NCI-H146 treated with DMSO at 0.1 percent for 48 hours (cell line): ENCODE data around the gene TBC1D22B.
A peak's percentile ranks its signal among the peaks of the same experiment; 100 is the strongest.

ENCODE experiments used
- DNase-seq: peaks from one replicate; lab custom pipeline; 2025; ENCODE audit not compliant: unreplicated experiment; lab: John Stamatoyannopoulos, UW

The TBC1D22B gene

DNA sequence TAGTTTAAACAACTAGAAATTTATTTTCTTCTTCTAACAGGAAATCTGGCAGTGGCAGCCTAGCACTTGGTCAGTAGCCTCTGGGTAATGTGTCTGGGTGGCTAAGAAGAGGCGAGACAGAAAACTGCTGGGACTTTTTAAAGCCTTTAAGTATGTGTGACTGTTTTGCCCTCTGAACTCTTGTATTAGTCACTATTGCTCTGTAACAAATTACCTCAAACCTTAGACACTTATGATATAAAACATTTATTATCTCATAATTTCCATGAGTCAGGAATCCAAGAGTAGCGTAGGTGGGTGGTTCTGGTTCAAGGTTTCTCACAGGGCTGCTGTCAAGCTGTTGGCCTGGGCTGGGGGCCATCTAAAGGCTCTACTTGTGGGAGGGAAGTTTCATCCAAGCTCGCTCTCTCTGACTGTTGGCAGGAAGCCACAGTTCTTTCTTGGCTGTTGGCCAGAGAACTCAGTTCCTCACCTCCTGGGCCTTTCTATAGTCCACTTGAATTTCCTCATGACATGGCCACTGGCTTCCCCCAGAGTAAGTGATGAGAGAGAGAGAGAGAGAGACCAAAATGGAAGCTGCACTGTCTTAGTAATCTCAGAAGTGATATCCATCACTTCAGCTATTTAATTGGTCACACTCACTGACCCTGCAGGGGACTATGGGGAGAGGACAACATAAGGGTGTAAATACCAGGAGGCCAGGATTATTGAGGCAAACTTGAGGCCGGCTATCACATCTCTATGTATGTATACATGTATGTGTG lies 17.4 kb upstream of the TBC1D22B start:
- DNase-seq, result no peak

DNA sequence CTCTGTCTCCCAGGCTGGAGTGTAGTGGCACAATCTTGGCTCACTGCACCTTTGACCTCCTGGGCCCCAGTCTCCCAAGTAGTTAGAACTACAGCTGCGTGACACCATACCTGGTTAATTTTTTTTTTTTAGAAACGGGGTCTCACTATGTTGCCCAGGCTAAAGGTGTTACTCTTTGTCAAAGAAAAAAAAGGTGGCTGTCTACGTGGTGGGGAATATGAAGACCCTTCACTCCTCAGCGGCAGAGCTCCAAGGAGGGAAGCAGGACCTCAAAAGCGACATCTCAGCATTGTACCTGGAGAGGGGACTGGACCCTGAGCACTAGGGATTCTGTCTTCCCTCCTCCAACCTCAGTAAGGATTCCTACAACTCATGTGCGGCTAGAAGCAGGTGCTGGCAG lies 16.4 kb upstream of the TBC1D22B start:
- DNase-seq, result no peak

- DNase-seq, result no peak
These were observed 15.7 kb upstream of the TBC1D22B start for GRCh38 chr6:37241775-37242428.

- no peak for DNase-seq
These were observed 15.0 kb upstream of the TBC1D22B start for GRCh38 chr6:37242429-37243052.

DNA sequence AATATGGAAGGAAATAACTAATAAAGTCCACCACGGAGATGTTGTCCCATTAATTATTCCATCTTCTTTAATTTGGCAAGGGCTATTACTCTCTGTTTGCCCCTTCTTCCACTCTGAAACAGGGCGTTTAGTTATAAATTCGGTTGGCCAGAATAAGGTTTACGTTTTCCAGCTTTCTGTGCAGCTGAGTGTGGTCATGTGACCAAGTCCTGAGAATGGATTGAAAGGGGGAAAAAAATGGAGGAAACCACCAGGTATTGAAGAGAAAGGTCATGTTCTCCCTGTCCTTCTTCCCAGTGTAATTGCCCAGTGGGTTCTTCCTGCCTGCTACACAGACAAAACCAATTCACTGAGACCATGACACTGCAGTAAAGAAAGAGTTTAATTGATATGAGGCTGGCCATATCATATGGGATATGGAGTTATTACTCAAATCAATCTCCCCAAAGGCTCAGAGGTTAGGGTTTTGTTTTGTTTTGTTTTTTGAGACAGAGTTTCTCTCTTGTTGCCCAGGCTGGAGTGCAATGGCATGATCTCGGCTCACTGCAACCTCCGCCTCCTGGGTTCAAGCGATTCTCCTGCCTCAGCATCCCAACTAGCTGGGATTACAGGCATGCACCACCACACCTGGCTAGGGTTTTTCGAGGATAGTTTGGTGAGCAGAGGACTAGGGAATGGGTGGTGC lies 14.3 kb upstream of the TBC1D22B start:
- no peak for DNase-seq

GRCh38 chr6:37243816-37244370 lies 13.7 kb upstream of the TBC1D22B start:
- no peak for DNase-seq

DNA sequence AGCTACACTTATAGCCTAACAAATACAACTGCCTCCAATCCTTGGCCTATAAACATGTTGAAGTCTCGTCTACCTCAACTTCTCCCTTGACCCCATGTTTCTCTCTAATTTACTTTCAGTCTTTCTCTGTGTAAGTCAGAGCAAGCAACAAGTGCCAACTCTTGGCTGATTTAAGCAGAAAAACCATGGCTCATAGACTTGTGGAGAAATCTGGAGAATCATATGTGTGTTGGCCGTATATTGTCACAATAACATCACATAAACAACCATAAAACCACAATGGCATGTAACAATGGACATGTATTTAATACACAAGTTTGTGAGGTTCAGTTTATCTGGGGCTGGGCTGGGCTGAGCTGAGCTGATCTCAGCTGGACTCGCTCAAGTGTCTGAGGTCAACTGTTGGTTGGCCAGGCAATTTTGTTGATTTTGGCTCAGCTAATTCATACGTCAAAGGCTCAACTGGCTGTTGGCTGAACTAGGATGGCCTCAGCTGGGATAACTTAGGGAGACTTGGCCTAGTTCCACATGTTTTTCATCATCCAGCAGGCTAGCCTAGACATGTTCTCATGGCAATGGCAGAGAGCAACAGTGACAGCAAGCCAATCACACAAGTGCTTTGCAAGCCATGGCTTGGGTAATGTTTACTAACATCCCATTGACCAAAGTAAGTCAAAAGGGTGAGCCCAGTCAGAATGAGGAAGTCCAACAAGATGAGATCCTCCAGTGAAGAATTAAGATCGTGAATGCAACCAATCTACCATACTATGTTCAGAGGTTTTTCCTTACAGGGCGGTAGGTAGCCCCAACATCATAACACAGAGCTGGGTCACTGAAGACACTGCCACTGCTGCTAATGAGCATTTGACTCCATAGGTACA lies 12.9 kb upstream of the TBC1D22B start:
- peak; percentile 77 for DNase-seq

GRCh38 chr6:37251211-37251780 lies 6.3 kb upstream of the TBC1D22B start:
- no peak for DNase-seq

DNA sequence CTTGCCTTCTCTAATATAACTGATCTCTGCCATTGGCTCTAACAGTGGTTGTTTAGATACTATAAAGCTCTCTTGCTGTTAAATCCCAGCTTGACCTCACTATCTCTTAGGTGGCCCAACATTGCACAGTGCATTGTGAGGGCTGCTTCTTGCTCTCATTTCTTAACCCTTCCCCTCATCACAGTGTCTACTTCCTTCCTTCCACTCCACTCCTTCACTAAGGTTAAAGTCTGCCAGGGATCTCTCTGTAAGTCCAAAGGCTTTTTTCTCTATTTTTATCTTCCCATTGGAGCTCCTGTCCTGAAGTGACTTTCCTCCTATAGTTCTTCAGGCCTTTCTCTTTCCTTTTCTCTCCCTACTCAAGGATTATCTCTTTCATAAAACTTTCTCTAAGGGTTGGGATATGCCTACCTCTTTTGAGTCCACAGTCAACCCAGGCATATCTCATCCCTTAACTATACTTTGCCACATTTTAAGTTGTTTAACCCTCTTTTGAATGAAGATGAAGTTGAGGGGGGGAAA lies 4.0 kb upstream of the TBC1D22B start:
- DNase-seq, result no peak

- no peak for DNase-seq
These were observed 2.7 kb upstream of the TBC1D22B start for GRCh38 chr6:37254881-37255280.

- DNase-seq, result no peak
These were observed 766 bp upstream of the TBC1D22B start for GRCh38 chr6:37256692-37257319.

DNA sequence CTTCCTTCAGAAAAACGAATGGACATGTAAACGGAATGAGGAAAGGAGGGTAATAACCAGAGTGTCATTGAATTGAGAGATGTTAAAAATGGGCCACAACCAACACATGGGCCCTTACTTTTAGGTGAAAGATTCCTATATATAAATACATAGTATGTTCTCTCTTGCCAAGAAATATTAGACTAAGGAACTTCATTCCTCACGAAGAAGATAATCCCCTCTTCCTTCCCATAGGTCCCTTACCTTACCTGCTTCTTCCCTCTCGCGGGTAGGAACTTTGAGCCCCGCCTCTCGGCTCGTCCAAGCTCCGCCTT lies 295 bp upstream of the TBC1D22B start:
- no peak for DNase-seq

- DNase-seq, result no peak
These were observed 983 bp downstream of the TBC1D22B start for GRCh38 chr6:37258405-37259105.

GRCh38 chr6:37259191-37259590 lies 1.6 kb downstream of the TBC1D22B start:
- DNase-seq, result no peak

- no peak for DNase-seq
These were observed 2.5 kb downstream of the TBC1D22B start for GRCh38 chr6:37260040-37260439.

DNA sequence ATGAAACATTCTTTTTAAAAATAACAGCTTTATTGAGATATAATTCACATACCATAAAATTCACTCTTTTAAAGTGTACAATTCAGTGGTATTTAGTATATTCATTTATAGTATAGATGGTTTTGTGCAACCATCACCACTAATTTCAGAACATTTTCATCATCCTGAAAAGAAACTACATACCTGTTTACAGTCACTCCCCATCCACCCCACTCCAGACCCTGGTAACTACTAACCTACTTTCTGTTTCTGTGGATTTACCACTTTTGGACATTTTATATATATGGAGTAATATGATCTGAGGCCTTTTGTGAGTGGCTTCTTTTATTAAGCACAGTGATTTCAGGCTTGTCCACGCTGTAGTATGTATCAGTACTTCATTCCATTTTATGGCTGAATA lies 2.9 kb downstream of the TBC1D22B start:
- no peak for DNase-seq

DNA sequence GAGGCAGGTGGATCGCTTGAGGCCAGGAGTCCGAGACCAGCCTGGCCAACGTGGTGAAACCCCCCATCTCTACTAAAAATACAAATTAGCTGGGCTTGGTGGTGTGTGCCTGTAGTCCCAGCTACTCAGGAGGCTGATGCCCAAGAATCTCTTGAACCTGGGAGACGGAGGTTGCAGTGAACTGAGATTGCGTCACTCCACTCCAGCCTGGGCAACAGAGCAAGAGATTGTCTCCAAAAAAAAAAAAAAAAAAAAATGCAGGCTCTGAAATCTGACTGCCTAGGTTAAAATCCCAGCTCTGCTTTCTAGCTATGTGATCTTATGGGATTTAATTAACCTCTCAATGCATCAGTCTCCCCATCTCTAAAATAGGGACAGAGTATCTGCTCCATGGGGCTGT lies 3.6 kb downstream of the TBC1D22B start:
- no peak for DNase-seq

- DNase-seq, result peak; percentile 45
These were observed 5.0 kb downstream of the TBC1D22B start for GRCh38 chr6:37262446-37263026.

- no peak for DNase-seq
These were observed 7.4 kb downstream of the TBC1D22B start for GRCh38 chr6:37265001-37265400.
